B cell (primary cell): Measurements from ENCODE around the gene OR9Q1. TPM values are rescaled to one million over a fixed set of nuclear protein-coding genes. Genes with fewer than 3 reads are reported as not detected.

Experiments used
- ATAC-seq: fragments of 200-7000 bp; cut with Tn5 transposase; one replicate; pipeline ENCODE4 v1.10.0; 2021; ENCODE audit warnings: low read depth, mild to moderate bottlenecking, moderate number of reproducible peaks, moderate library complexity
- CTCF ChIA-PET: fragments of 350-600 bp; sonication (Branson Sonifier 250); formaldehyde crosslinking; loops from one replicate; lab custom pipeline; 2021; ENCODE audit warnings: antibody characterized with exemption, inconsistent platforms; lab: Charles Lee
- POLR2A ChIA-PET: fragments of 350-600 bp; sonication (Branson Sonifier 250); formaldehyde crosslinking; loops from one replicate; lab custom pipeline; 2021; ENCODE audit warnings: antibody characterized with exemption; lab: Charles Lee
- DNase-seq: peaks from one replicate; pipeline ENCODE4 v3.0.0; 2013
- H2AFZ ChIP-seq: 2 replicates; pipeline ENCODE4 v1.6.1; 2012; ENCODE audit warnings: mild to moderate bottlenecking, low read depth, low read length; ENCODE audit not compliant: insufficient read depth, poor library complexity, severe bottlenecking
- H3K27ac ChIP-seq, 2 donors: 1 replicate in 1 of 2; 2 replicates in 1 of 2; pipeline ENCODE4 v1.5.1; 2012 to 2013; ENCODE audit warnings: low read length in 2 of 2, mild to moderate bottlenecking in 2 of 2, moderate library complexity in 1 of 2
- H3K27me3 ChIP-seq, 4 experiments: fragments of 200-600 bp in 1 of 4; sonication (generic) in 1 of 4; replicated peaks in 1 of 4; 1 replicate in 2 of 4; 2 replicates in 2 of 4; pipeline versions ENCODE4 v1.6.1 to v1.7.0; 2013 to 2016; ENCODE audit warnings: low read length in 3 of 4, mild to moderate bottlenecking in 2 of 4, mixed read lengths in 1 of 4, moderate library complexity in 1 of 4; ENCODE audit not compliant: insufficient read depth in 4 of 4, control insufficient read depth in 3 of 4; ENCODE audit errors: control extremely low read depth in 1 of 4
- H3K36me3 ChIP-seq, 2 experiments: replicated peaks in 1 of 2; 1 replicate in 1 of 2; 2 replicates in 1 of 2; pipeline versions ENCODE4 v1.6.1 to v1.7.1; 2013; ENCODE audit warnings: low read length in 1 of 2; ENCODE audit not compliant: insufficient read depth in 2 of 2, control insufficient read depth in 1 of 2; ENCODE audit errors: control extremely low read depth in 1 of 2, extremely low read depth in 1 of 2
- H3K4me1 ChIP-seq, 2 donors: fragments of 200-600 bp in 1 of 2; sonication (generic) in 1 of 2; 1 replicate in 1 of 2; 2 replicates in 1 of 2; pipeline versions ENCODE4 v1.5.1 to v1.6.1; 2013 to 2017; ENCODE audit warnings: low read length in 2 of 2; ENCODE audit not compliant: control insufficient read depth in 2 of 2, insufficient read depth in 2 of 2
- H3K4me2 ChIP-seq: replicated peaks from 2 replicates; pipeline ENCODE3; 2012; ENCODE audit warnings: mild to moderate bottlenecking, low read depth, low read length; ENCODE audit not compliant: poor library complexity, severe bottlenecking
- H3K4me3 ChIP-seq, 5 experiments: fragments of 200-600 bp in 1 of 5; sonication (generic) in 1 of 5; 1 replicate in 3 of 5; 2 replicates in 2 of 5; pipeline versions ENCODE4 v1.5.1 to v1.7.0; 2011 to 2016; ENCODE audit warnings: low read length in 4 of 5, mild to moderate bottlenecking in 4 of 5, low read depth in 2 of 5, control low read depth in 1 of 5, moderate library complexity in 1 of 5; ENCODE audit not compliant: insufficient read depth in 1 of 5; ENCODE audit errors: control extremely low read depth in 1 of 5, extremely low read depth in 1 of 5
- H3K79me2 ChIP-seq: fragments of 200-600 bp; sonication (generic); one replicate; pipeline ENCODE4 v1.6.0; 2016; ENCODE audit warnings: low read length; ENCODE audit not compliant: control insufficient read depth, insufficient read depth
- H3K9ac ChIP-seq: fragments of 200-600 bp; sonication (generic); 2 replicates; pipeline ENCODE4 v1.6.1; 2017; ENCODE audit warnings: mild to moderate bottlenecking, low read length, moderate library complexity
- H3K9me3 ChIP-seq, 3 donors: one replicate each; pipeline versions ENCODE4 v1.6.1 to v1.7.1; 2013; ENCODE audit warnings: low read length in 2 of 3; ENCODE audit not compliant: control insufficient read depth in 2 of 3, insufficient read depth in 1 of 3; ENCODE audit errors: control extremely low read depth in 1 of 3
- H4K20me1 ChIP-seq: 2 replicates; pipeline ENCODE4 v1.6.0; 2012; ENCODE audit warnings: mild to moderate bottlenecking, low read length; ENCODE audit not compliant: insufficient read depth, control insufficient read depth, poor library complexity, severe bottlenecking
- H3K27ac Mint-ChIP-seq: one replicate; pipeline ENCODE4 v1.8.0; 2021; ENCODE audit warnings: mixed read lengths
- H3K27me3 Mint-ChIP-seq: one replicate; pipeline ENCODE4 v1.8.0; 2021; ENCODE audit warnings: mixed read lengths
- H3K4me1 Mint-ChIP-seq: one replicate; pipeline ENCODE4 v1.8.0; 2021; ENCODE audit warnings: mixed read lengths
- H3K4me3 Mint-ChIP-seq: one replicate; pipeline ENCODE4 v1.8.0; 2021; ENCODE audit warnings: mixed read lengths
- H3K9me3 Mint-ChIP-seq: one replicate; pipeline ENCODE4 v1.8.0; 2022; ENCODE audit warnings: mixed read lengths; ENCODE audit not compliant: insufficient read depth
- CTCF ChIP-seq: fragments of 200-600 bp; IDR thresholded peaks from one replicate; pipeline ENCODE4 v1.8.0; 2022; ENCODE audit warnings: antibody characterized with exemption, mild to moderate bottlenecking
- EZH2 ChIP-seq: IDR thresholded peaks from 2 replicates; pipeline ENCODE4 v1.6.1; 2012; ENCODE audit warnings: borderline replicate concordance, low read depth, mild to moderate bottlenecking, moderate library complexity, low read length; ENCODE audit not compliant: insufficient read depth, poor library complexity, severe bottlenecking
- WGBS: methylation state at CpG from one replicate; pipeline ENCODE4 v1.1.5; 2013; ENCODE audit warnings: missing lambda C conversion rate; ENCODE audit not compliant: insufficient coverage; 5-methylcytosine and 5-hydroxymethylcytosine counted together
- intact Hi-C: fragments of 100-400 bp; cut with micrococcal nuclease; formaldehyde crosslinking; loops from one replicate; pipeline ENCODE4 v1.10.0; 2022
- polyA plus RNA-seq: library from polyadenylated mRNA; depleted of rRNA; stranded (reverse); fragments of >200 nt; gene quantifications from 2 replicates; pipeline ENCODE4 v1.2.3, GENCODE V29; 2012
- total RNA-seq, 2 donors: library from RNA; stranded (reverse); fragments of 120-200 nt in 1 of 2; gene quantifications; 1 replicate in 1 of 2; 2 replicates in 1 of 2; pipeline versions ENCODE4 v1.2.3 to v1.2.4, GENCODE V29; 2013 to 2022

Gene OR9Q1
- total and polyA plus RNA-seq, 2 donors (not counting 1 experiment from before 2014, with no cell fraction given): not detected

- ATAC-seq: no peak
- no peak overlapping the region for H3K27ac ChIP-seq
- intact Hi-C loops: no loop called here
- H3K4me3 Mint-ChIP-seq: no peak overlapping the region
- no peak overlapping the region for H3K27ac Mint-ChIP-seq
- H3K9me3 ChIP-seq: peaks cover 0 to 4% (median 0%) of the 10 kb centered on the region in 3 donors
- WGBS: 100% methylated on average over 1 of the region's 1 CpG
- H2AFZ ChIP-seq: no peak overlapping the region
- H3K4me1 Mint-ChIP-seq: no peaks in the 10 kb centered on the region
- POLR2A ChIA-PET: no interaction called here
- H3K79me2 ChIP-seq: no peaks in the 10 kb centered on the region
- TF ChIP-seq CTCF: no peak
- TF ChIP-seq EZH2: no peak
- no peaks in the 10 kb centered on the region for H3K4me1 ChIP-seq
- no peaks in the 10 kb centered on the region for H3K9me3 Mint-ChIP-seq
- CTCF ChIA-PET: no interaction called here
- no peak overlapping the region for H3K9ac ChIP-seq
- no peaks in the 10 kb centered on the region for H4K20me1 ChIP-seq
- H3K4me3 ChIP-seq: no peak overlapping the region
- peaks cover 8% of the 10 kb centered on the region for H3K27me3 Mint-ChIP-seq
- no peak overlapping the region for H3K4me2 ChIP-seq
- no peaks in the 10 kb centered on the region for H3K36me3 ChIP-seq
- peaks cover 0 to 3% (median 0%) of the 10 kb centered on the region in 4 experiments for H3K27me3 ChIP-seq
- DNase-seq: no peak
Measured at GRCh38 chr11:58055806-58056401, 32.2 kb downstream of the OR9Q1 start.

GRCh38 chr11:58057481-58057880 lies 33.8 kb downstream of the OR9Q1 start:
- intact Hi-C loops: no loop called here
- H2AFZ ChIP-seq: no peak overlapping the region
- H3K4me1 Mint-ChIP-seq: no peaks in the 10 kb centered on the region
- DNase-seq: no peak
- ChIA-PET CTCF (no interaction called here), POLR2A (no interaction called here)
- H3K27ac ChIP-seq: no peak overlapping the region
- no peaks in the 10 kb centered on the region for H4K20me1 ChIP-seq
- peaks cover 10% of the 10 kb centered on the region for H3K27me3 Mint-ChIP-seq
- H3K4me2 ChIP-seq: no peak overlapping the region
- no peak for ATAC-seq
- H3K27ac Mint-ChIP-seq: no peak overlapping the region
- no peak overlapping the region for H3K4me3 ChIP-seq
- no peak for TF ChIP-seq EZH2
- TF ChIP-seq CTCF: no peak
- H3K4me3 Mint-ChIP-seq: no peak overlapping the region
- 50% methylated on average over 1 of the region's 3 CpGs for WGBS
- H3K27me3 ChIP-seq: peaks cover 0 to 3% (median 0%) of the 10 kb centered on the region in 4 experiments
- H3K4me1 ChIP-seq: no peaks in the 10 kb centered on the region
- no peaks in the 10 kb centered on the region for H3K36me3 ChIP-seq
- H3K79me2 ChIP-seq: no peaks in the 10 kb centered on the region
- H3K9ac ChIP-seq: no peak overlapping the region
- H3K9me3 Mint-ChIP-seq: no peaks in the 10 kb centered on the region
- peaks cover 0 to 4% (median 0%) of the 10 kb centered on the region in 3 donors for H3K9me3 ChIP-seq
